GM12878 (cell line): ENCODE measurements around the gene EPHB1. TPM values are rescaled to one million over a fixed set of nuclear protein-coding genes. Genes with fewer than 3 reads are reported as not detected.

ENCODE experiments used
- ATAC-seq: fragments of 200-7000 bp; cut with Tn5 transposase; 3 replicates; pipeline ENCODE4 v1.9.1; 2020; ENCODE audit warnings: mild to moderate bottlenecking, moderate library complexity
- BruUV-seq: library from RNA; stranded (reverse); fragments of 400-500 nt; replicated peaks from 2 replicates; lab custom pipeline; 2021; lab: Mats Ljungman, UMichigan
- CTCF ChIA-PET: fragments of 300-600 bp; sonication (Branson Sonifier 250); formaldehyde crosslinking; extraction: SDS; loops from one replicate; lab custom pipeline; 2021; ENCODE audit warnings: inconsistent platforms; lab: Yijun Ruan, JAX
- POLR2A ChIA-PET: fragments of 350-600 bp; formaldehyde crosslinking; extraction: SDS; loops from one replicate; lab custom pipeline; 2021; ENCODE audit warnings: inconsistent platforms; lab: Charles Lee
- RAD21 ChIA-PET: fragments of 300-600 bp; sonication (Branson Sonifier 250); formaldehyde crosslinking; loops from one replicate; lab custom pipeline; 2023; ENCODE audit warnings: antibody characterized with exemption; ENCODE audit not compliant: unreplicated experiment; lab: Charles Lee
- SMC1A ChIA-PET: fragments of 300-600 bp; sonication (Branson Sonifier 250); formaldehyde crosslinking; loops from one replicate; lab custom pipeline; 2023; ENCODE audit not compliant: unreplicated experiment, uncharacterized antibody; lab: Charles Lee
- DNase-seq: peaks from one replicate; pipeline ENCODE4 v3.0.0-alpha.2; 2011; ENCODE audit warnings: low read depth, low spot score
- FAIRE-seq: peaks from 3 replicates; lab custom pipeline; 2011; peaks lifted over from hg19 to GRCh38; lab: Jason Lieb, UNC
- H2AFZ ChIP-seq: 2 replicates; pipeline ENCODE4 v1.6.0; 2011; ENCODE audit warnings: low read depth, low read length, control low read depth; ENCODE audit not compliant: control insufficient read depth
- H3K27ac ChIP-seq: 2 replicates; pipeline ENCODE4 v1.5.1; 2011; ENCODE audit warnings: control low read depth; ENCODE audit not compliant: control insufficient read depth, insufficient read depth
- H3K27me3 ChIP-seq, 2 experiments: replicated peaks in 1 of 2; 2 replicates each; pipeline versions ENCODE4 v1.6.0 to v1.6.1; 2011; ENCODE audit warnings: low read length in 1 of 2; ENCODE audit not compliant: control insufficient read depth in 2 of 2, insufficient read depth in 2 of 2
- H3K36me3 ChIP-seq, 2 experiments: 2 replicates each; pipeline ENCODE4 v1.5.1; 2011; ENCODE audit warnings: low read length in 1 of 2; ENCODE audit not compliant: control insufficient read depth in 2 of 2, insufficient read depth in 2 of 2
- H3K4me1 ChIP-seq: 2 replicates; pipeline ENCODE4 v1.6.1; 2011; ENCODE audit warnings: mild to moderate bottlenecking, low read length, moderate library complexity, mixed read lengths; ENCODE audit not compliant: control insufficient read depth, insufficient read depth
- H3K4me2 ChIP-seq: 2 replicates; pipeline ENCODE4 v1.6.0; 2011; ENCODE audit warnings: control low read depth; ENCODE audit not compliant: control insufficient read depth, insufficient read depth
- H3K4me3 ChIP-seq: fragments of 200-600 bp; sonication (generic); 2 replicates; pipeline ENCODE4 v1.5.1; 2016
- H3K79me2 ChIP-seq: 2 replicates; pipeline ENCODE4 v1.6.0; 2011; ENCODE audit warnings: low read length; ENCODE audit not compliant: control insufficient read depth, insufficient read depth
- H3K9ac ChIP-seq: 2 replicates; pipeline ENCODE4 v1.8.0; 2011; ENCODE audit warnings: low read length, control low read depth, mixed read lengths; ENCODE audit not compliant: control insufficient read depth, insufficient read depth
- H3K9me3 ChIP-seq: replicated peaks from 3 replicates; pipeline ENCODE4 v1.5.1; 2011; ENCODE audit warnings: mild to moderate bottlenecking, low read length; ENCODE audit not compliant: control insufficient read depth, insufficient read depth
- H4K20me1 ChIP-seq: 2 replicates; pipeline ENCODE4 v1.6.0; 2011; ENCODE audit not compliant: control insufficient read depth, insufficient read depth
- ATF7 ChIP-seq: fragments of 450-650 bp; IDR thresholded peaks from 2 replicates; pipeline ENCODE4 v1.6.1; 2016; ENCODE audit warnings: low read depth, mild to moderate bottlenecking
- CBX5 ChIP-seq: sonication (generic); IDR thresholded peaks from 2 replicates; pipeline ENCODE4 v1.6.1; 2016; ENCODE audit warnings: low read depth, moderate library complexity, mild to moderate bottlenecking, inconsistent platforms
- EED ChIP-seq: sonication (generic); IDR thresholded peaks from 2 replicates; pipeline ENCODE4 v1.6.1; 2016; ENCODE audit warnings: antibody characterized with exemption, low read depth
- HDGF ChIP-seq: fragments of 450-650 bp; IDR thresholded peaks from 2 replicates; pipeline ENCODE4 v1.6.1; 2016; ENCODE audit warnings: antibody characterized with exemption
- MXI1 ChIP-seq: fragments of 150-350 bp; IDR thresholded peaks from 2 replicates; pipeline ENCODE4 v1.6.1; 2011; ENCODE audit warnings: low read depth, mild to moderate bottlenecking, inconsistent platforms, low read length, improper control_type of control experiment
- NFYA ChIP-seq: IDR thresholded peaks from 2 replicates; pipeline ENCODE4 v1.6.1; 2011; ENCODE audit warnings: low read depth, mild to moderate bottlenecking, low read length, improper control_type of control experiment, borderline replicate concordance
- PAX5 ChIP-seq: IDR thresholded peaks from 2 replicates; pipeline ENCODE4 v1.6.1; 2011; ENCODE audit warnings: low read depth, low read length, borderline replicate concordance
- RCOR1 ChIP-seq: conservative IDR thresholded peaks from 2 replicates; pipeline ENCODE4 v1.6.1; 2012; ENCODE audit warnings: low read depth, low read length, improper control_type of control experiment
- RFX5 ChIP-seq: IDR thresholded peaks from 2 replicates; pipeline ENCODE4 v1.6.1; 2011; ENCODE audit warnings: low read depth, low read length, improper control_type of control experiment
- RUNX3 ChIP-seq: IDR thresholded peaks from 2 replicates; pipeline ENCODE4 v1.6.1; 2012; ENCODE audit warnings: low read length, inconsistent platforms
- TCF12 ChIP-seq: IDR thresholded peaks from 2 replicates; pipeline ENCODE4 v1.6.1; 2011; ENCODE audit warnings: low read depth, mild to moderate bottlenecking, low read length
- TCF3 ChIP-seq: IDR thresholded peaks from 2 replicates; pipeline ENCODE4 v1.6.1; 2012; ENCODE audit warnings: low read depth, mild to moderate bottlenecking, low read length, borderline replicate concordance; ENCODE audit not compliant: insufficient read depth
- WRNIP1 ChIP-seq: IDR thresholded peaks from 2 replicates; pipeline ENCODE4 v1.6.1; 2011; ENCODE audit warnings: low read depth, low read length, improper control_type of control experiment, borderline replicate concordance
- ZNF217 ChIP-seq: fragments of 450-650 bp; IDR thresholded peaks from 2 replicates; pipeline ENCODE4 v1.6.1; 2017; ENCODE audit warnings: antibody characterized with exemption, mild to moderate bottlenecking
- ZSCAN29 ChIP-seq: fragments of 450-650 bp; IDR thresholded peaks from 2 replicates; pipeline ENCODE4 v1.6.1; 2017; ENCODE audit warnings: mild to moderate bottlenecking, moderate library complexity
- WGBS: methylation state at CpG from one replicate; pipeline ENCODE4 v1.1.6; 2016; ENCODE audit warnings: low lambda C conversion rate; ENCODE audit not compliant: insufficient replicate concordance, insufficient coverage; ENCODE audit errors: missing lambda C conversion rate; 5-methylcytosine and 5-hydroxymethylcytosine counted together
- in situ Hi-C: fragments of 300-500 bp; cut with MboI; formaldehyde crosslinking; loops from 9 replicates; pipeline ENCODE4 v1.14.3; 2018; ENCODE audit warnings: mixed read lengths
- intact Hi-C: fragments of 100-400 bp; cut with micrococcal nuclease; formaldehyde crosslinking; loops from one replicate; pipeline ENCODE4 v1.14.2; 2022; ENCODE audit not compliant: unreplicated experiment
- polyA plus RNA-seq, 11 experiments: library from polyadenylated mRNA; depleted of rRNA in 4 of 11; unstranded in 6 of 11; stranded (reverse) in 5 of 11; fragments of >200 nt; fragmentation: Nextera tagmentation in 4 of 11; fragmentation: Illumina TruSeq in 1 of 11; extraction: Ambion mirVana in 4 of 11; extraction: Trizol in 1 of 11; gene quantifications; 1 replicate in 1 of 11; 2 replicates in 10 of 11; pipeline versions ENCODE4 v1.2.1 to v1.2.3, GENCODE V29; 2011 to 2016; ENCODE audit warnings: inconsistent platforms in 2 of 11, missing spikeins in 2 of 11, low read depth in 1 of 11
- total RNA-seq, 4 experiments: library from RNA; depleted of rRNA in 3 of 4; stranded (reverse); fragments of >200 nt in 3 of 4; fragmentation: Illumina TruSeq in 1 of 4; extraction: Trizol in 1 of 4; gene quantifications; 2 replicates each; pipeline versions ENCODE4 v1.2.1 to v1.2.3, GENCODE V29; 2013 to 2021
- TF ChIP-seq, protein P1 (sequence below): IDR thresholded peaks from 2 replicates; pipeline ENCODE4 v1.6.1; 2011; ENCODE audit warnings: low read depth, mild to moderate bottlenecking, low read length, moderate library complexity, borderline replicate concordance; ENCODE audit errors: extremely low read depth
- TF ChIP-seq, protein P2 (sequence below): IDR thresholded peaks from 2 replicates; pipeline ENCODE4 v1.6.1; 2012; ENCODE audit warnings: improper control_type of control experiment, low read depth, low read length; ENCODE audit not compliant: insufficient replicate concordance

EPHB1 gene
- total and polyA plus RNA-seq, 10 of the 15 experiments (the other 5 are each of a cell fraction or from before 2014, with no cell fraction given), result 0.33 to 23.8 (median 1.2) TPM

DNA sequence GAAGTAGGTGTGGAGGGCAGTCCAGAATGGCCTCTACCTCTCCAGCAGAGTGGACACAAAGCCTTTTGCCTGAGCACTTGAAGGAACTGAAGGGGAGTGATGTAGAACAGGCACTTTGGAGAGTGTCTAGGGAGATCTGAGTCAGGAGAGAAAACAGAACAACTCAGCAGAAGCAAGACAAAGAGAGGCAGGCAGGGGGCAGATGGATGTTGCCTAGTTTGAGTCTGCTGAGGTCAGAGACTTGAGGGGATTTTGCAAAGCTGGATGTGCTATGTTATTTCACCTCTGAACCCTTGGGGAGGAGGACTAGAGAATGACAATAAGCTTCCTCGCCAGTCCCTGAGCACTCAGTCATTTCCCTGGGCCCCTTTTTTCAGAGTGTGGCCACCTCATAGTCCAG is 366.4 kb downstream of the EPHB1 start:
- no peak overlapping the region for H3K4me3 ChIP-seq
- ChIA-PET RAD21 (no interaction called here), POLR2A (no interaction called here), SMC1A (interaction anchor here (1.0 kb wide), 1 partner anchor 87 kb away, joined by 3 read pairs; no protein-coding TSS in a partner anchor), CTCF (interaction anchor here (0.9 kb wide), 1 partner anchor 724 kb away, joined by 3 read pairs; no protein-coding TSS in a partner anchor)
- H4K20me1 ChIP-seq, result no peaks in the 10 kb centered on the region
- no peak overlapping the region for H3K4me2 ChIP-seq
- H3K9me3 ChIP-seq, result no peaks in the 10 kb centered on the region
- no peak for ATAC-seq
- intact Hi-C loops (no loop called here), in situ Hi-C loops (no loop called here)
- H3K36me3 ChIP-seq, result peaks cover 0 to 12% of the 10 kb centered on the region in 2 experiments; a peak in 2 of 4 replicates
- no peak for DNase-seq
- H3K27me3 ChIP-seq, result no peaks in the 10 kb centered on the region
- no peak overlapping the region for H3K9ac ChIP-seq
- no peaks in the 10 kb centered on the region for H3K79me2 ChIP-seq
- TF ChIP-seq MXI1 (no peak), RFX5 (no peak), RUNX3 (no peak), EED (no peak), PAX5 (no peak), HDGF (no peak), TCF3 (no peak), WRNIP1 (no peak), NFYA (no peak), TCF12 (no peak), CBX5 (no peak), ZSCAN29 (no peak), ATF7 (no peak), ZNF217 (no peak), RCOR1 (no peak)
- TF ChIP-seq, protein P1, sequence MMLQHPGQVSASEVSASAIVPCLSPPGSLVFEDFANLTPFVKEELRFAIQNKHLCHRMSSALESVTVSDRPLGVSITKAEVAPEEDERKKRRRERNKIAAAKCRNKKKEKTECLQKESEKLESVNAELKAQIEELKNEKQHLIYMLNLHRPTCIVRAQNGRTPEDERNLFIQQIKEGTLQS, result no peak
- TF ChIP-seq, protein P2, sequence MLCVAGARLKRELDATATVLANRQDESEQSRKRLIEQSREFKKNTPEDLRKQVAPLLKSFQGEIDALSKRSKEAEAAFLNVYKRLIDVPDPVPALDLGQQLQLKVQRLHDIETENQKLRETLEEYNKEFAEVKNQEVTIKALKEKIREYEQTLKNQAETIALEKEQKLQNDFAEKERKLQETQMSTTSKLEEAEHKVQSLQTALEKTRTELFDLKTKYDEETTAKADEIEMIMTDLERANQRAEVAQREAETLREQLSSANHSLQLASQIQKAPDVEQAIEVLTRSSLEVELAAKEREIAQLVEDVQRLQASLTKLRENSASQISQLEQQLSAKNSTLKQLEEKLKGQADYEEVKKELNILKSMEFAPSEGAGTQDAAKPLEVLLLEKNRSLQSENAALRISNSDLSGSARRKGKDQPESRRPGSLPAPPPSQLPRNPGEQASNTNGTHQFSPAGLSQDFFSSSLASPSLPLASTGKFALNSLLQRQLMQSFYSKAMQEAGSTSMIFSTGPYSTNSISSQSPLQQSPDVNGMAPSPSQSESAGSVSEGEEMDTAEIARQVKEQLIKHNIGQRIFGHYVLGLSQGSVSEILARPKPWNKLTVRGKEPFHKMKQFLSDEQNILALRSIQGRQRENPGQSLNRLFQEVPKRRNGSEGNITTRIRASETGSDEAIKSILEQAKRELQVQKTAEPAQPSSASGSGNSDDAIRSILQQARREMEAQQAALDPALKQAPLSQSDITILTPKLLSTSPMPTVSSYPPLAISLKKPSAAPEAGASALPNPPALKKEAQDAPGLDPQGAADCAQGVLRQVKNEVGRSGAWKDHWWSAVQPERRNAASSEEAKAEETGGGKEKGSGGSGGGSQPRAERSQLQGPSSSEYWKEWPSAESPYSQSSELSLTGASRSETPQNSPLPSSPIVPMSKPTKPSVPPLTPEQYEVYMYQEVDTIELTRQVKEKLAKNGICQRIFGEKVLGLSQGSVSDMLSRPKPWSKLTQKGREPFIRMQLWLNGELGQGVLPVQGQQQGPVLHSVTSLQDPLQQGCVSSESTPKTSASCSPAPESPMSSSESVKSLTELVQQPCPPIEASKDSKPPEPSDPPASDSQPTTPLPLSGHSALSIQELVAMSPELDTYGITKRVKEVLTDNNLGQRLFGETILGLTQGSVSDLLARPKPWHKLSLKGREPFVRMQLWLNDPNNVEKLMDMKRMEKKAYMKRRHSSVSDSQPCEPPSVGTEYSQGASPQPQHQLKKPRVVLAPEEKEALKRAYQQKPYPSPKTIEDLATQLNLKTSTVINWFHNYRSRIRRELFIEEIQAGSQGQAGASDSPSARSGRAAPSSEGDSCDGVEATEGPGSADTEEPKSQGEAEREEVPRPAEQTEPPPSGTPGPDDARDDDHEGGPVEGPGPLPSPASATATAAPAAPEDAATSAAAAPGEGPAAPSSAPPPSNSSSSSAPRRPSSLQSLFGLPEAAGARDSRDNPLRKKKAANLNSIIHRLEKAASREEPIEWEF, result no peak
- no peaks in the 10 kb centered on the region for H3K4me1 ChIP-seq
- H3K27ac ChIP-seq, result no peak overlapping the region
- no TSS peak for BruUV-seq
- WGBS, result 0% methylated on average over 1 of the region's 1 CpG
- no peak for FAIRE-seq
- H2AFZ ChIP-seq, result no peak overlapping the region
